ENCODE measurements around the gene ZNF311.
"Not testable (repeated sequence)": the region's sequence is repeated elsewhere in the genome, so short reads cannot be mapped to it uniquely, and the experiment has no call there.

ZNF311 gene

DNA sequence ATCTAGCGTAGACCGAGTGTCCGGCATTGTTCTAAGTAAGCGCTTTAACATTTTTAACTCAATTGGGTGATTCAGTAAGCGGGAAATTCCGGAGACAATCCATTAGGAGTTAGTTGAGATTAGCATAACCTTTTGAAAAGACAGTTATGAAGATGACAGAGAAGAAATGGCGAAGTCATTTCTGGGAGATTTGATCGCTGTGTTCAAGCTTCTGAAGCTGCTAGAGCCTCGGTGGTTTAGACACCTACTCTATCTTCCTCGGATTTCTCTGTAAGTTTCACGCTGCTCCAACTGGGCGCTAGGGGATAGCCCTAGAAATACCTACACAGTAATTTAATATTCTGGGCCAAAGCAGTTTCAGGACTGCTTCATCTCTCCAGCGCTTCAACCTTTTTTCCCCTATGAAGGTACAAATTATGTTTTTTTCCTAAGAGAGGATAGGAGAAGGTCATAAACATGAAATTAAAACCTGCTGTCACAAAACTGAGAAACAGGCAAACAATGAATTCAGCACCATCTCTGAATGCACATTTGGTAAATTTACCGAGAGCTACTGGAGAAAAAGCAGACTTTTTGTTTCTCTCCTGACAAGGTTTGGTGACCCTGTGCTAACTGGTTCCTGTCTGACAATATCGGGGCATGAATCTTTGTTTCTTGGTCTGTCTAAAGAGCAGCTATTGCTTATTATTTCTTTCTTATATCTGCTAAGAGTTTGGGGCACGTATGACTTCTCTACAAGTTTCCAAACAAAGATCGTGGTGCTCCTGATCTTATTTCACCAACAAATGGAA is 22.4 kb downstream of the ZNF311 start:
- peak; percentile 48 for DNase-seq

DNA sequence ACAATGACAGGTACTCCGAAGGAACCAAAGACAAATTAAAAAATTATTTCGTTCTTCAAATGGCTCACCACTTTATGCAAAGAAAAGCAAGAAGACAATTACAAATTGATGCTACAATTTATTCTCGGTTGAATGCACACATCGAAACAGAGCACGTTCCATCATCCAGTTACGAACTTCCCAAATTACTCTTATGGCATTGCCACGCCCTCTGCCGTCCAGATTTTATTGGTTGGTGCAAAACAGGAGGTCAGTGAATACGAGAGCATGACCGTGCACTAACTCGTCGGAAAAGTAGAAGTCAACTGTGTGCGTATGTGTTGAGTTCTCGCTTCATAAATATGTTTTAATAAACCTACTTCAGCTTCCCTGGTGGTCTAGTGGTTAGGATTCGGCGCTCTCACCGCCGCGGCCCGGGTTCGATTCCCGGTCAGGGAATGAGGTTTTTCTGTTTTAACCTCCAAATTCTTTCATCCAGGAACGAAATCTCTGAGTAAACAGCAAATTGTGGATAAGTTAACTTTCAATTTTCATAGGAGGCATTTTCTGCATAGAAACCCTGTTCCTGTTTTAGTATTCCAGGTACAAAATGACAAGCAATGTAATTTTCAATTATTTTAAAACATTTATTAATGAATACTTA is 23.2 kb downstream of the ZNF311 start:
- peak; percentile 87 for DNase-seq

DNA sequence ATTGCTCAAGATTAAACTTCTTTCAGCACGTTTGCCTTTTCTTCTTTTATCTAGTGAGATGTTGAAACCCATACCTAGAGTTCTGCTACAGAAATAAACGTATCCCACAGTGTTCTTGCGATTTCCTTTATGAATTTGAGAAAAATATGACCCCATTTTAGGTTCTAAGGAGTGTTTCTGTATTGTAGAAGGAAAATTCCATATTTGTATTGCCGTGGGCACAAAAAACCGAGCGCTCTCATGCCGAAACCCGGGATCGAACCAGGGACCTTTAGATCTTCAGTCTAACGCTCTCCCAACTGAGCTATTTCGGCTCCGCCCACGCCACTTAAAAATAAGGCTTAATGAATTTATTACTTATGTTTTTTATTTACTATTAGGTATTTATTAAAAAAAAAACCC is 23.7 kb downstream of the ZNF311 start:
- peak; percentile 88 for DNase-seq

DNA sequence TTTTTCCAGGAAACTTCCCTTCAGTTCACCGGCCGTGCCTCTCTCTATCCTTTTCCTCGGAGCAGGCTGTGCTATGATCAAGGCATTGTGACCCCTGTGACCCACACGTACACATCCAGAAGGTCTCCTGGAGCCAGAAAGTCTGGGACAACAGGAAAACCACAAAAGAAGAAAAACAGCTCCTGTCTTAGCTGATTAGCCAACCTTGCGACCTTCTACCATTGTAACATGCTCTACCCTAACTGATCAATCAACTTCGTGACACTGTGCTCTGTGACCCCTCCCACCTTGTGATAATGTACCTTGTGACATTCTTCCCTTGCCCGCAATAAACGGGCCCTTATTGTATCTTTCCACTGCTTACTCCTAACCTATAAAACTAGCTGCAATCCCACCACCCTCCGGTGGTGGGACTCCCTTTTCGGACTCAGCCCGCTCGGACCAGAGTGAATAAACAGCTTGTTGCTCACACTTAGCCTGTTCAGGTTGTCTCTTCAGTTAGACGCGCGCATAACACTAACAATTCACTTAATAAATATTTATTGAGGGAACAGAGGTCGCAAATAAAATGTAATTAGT is 24.2 kb downstream of the ZNF311 start:
- peak; percentile 70 for DNase-seq

DNA sequence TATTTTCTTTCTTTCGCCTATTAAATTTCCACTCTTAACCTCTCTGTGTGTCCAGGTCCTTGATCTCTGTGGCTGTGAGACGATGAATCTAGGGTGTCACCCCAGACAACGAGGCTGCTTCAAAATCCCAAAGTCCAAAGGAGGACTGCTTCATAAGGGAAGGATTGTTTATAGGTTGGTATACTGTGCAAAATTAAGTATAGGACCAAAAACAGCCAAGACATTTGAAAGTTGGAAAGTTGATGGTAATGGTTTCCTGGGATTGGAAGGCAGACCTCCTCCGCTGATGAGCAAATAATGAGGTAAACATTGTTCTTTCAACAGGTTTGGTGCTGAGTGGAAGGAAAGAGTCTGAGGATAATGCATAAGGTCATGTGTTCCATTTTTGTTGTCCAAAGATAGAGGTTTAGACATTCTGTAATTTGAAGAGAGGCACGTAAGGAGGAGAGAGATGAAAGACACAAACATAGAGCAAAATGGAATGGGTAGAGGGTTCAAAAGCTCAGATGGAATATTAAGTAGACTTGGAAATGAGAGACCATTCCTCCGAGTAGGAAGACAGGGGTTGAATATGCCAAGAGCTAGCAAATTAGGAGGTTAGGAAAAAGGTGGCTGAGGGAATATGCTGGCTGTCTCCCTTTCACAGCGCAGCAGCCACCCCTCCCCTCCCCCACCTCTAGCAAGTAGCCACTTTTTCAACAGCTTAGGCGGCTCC is 24.8 kb downstream of the ZNF311 start:
- DNase-seq: peak; percentile 8

DNA sequence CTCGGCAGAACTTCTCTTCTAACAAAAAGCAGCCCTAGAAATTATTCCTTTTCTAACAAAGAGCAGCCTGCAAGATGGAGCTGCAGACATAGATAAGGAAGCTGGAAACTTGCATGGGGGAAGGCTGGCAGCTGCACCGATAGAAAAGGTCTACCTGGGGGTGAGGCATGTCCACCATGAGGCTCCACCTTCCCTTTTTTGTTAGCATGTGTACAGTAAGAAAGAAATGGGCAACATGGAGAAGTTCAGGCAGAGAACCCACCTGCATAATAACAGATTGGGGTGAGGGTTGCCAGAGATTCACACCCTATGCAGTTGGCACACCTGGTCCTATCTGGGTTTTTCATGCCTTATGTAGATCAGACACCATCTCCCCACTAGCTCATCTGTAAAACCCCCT is 25.4 kb downstream of the ZNF311 start:
- no peak for DNase-seq

DNA sequence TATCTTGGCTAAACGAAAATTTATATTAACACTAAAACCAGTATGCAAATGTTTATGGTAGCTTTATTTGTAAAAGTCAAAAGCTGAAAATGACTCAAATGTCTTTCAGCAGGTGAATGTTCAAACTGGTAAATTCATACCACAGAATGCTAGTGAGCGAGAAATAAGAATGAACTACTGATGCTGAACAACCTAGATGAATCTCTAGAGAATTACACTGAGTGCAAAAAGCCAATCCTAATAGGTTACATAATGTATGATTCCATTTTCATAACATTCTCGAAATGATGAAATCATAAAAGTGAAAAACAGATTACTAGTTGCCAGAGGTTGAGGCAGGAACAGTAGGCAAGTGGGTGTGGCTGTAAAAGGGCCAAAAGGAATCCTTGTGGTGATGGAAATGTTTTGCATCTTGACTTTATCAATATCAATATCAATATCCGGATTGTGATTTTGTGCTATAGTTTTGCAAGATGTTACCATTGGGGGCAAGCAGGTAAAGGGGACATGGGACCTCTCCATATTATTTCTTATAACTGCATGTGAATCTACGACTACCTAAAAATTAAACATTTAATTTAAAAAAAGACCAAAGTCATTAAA is 26.1 kb downstream of the ZNF311 start:
- DNase-seq: no peak

DNA sequence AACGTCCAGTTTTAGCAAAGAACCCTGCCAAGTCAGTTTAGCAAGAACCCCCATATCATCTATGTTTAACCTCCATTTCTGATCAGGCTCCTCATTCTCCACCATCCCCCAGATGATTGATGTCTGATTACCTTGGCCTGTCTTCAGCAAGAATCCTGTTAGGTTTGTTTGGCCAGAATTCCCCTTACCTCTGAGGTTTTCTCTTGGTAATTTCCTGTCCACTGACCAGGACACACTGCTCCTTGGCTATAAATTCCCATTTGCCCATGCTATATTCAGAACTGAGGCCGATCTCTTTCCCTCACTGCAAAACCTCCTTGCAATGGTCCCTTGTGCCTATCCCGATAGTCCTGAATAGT is 27.0 kb downstream of the ZNF311 start:
- no peak for DNase-seq

DNA sequence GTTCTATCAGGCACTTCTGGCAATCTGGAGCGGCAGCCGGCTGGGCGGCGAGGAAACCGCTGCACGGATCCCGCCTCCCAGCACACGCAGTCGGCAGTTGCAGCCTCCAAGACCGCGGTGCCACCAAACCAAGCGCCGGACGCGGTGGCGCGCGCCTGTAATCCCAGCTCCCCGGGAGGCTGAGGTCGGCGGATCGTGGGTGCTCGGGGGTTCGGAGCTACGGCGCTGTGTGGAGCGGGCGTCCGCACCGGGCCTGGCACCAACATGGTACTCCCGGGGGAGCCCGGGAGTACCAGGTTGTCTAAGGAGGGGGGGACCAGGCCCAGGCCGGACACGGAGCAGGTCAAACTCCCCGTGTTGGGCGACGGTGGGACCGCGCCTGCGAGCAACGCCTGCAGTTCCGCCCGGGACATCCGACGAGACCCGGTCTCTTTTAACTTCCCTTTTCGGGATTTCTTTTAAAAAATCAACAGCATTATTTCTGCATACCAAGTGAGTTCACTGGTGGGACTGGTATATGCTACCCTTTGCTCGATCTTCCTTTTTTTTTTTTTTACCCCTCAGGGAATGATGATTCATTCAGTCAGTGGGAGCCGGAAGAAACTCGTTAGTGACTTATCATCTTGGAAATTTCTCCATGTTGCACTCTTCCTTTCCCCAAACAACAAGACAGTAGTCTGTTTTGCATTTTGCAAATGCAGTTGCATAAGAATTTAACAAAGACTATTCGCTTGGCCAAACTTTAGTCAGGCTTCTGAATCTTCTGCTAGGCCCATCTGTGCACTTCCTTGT is 27.6 kb downstream of the ZNF311 start:
- DNase-seq: peak; percentile 55

DNA sequence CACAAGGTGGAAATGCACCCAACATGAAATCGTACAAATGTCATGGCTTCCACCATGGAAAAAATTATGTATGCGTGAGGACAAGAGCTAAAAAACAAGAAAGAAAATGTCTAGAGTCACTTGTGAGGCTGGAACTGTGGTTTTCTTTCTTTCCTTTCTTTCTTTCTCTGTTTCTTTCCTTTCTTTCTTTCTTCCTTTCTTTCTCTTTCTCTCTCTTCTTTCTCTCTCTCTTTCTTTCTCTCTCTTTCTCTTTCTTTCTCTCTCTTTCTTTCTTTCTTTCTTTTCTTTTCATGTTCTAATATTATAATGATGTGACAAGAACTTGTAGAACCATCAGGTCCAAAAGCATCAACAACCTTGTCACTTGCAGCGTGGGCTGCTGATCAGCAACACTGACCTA is 28.4 kb downstream of the ZNF311 start:
- DNase-seq: no peak

DNA sequence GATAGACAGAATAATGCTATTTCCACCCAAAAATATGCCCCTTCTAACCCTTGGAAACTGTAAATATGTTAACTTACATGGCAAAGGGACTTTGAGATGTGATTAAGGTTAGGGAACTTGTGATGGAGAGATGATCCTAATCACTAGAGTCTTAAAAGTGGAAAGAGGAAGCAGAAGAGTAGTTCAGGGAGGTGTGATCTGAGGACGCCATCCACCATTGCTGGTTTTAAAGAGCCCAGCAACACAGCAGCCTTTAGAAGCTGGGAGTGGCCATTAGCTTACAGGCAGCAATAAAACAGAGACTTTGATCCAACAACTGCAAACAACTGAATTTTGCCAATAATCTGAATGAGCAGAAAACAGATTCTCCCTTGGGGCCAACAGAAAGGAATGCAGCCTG is 30.6 kb downstream of the ZNF311 start:
- no peak for DNase-seq

DNA sequence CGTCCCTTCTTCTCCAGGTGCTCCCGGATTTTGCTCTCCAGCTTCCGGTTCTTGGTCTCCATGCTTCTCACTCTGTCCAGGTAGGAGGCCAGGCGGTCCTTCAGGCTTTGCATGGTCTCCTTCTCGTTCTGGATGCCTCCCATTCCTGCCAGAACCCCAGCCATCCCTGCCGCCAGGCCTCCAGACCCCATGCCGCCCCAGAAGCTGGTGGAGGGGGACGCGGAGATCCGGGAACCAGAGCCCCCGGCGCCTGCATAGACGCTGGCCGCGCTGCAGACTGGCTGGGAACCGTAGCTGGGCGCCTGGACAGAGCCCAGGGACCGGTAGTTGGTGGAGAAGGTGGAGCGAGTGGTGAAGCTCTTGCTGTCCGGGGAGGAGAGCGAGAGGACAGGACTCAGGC is 35.1 kb downstream of the ZNF311 start:
- DNase-seq: not testable (repeated sequence)

DNA sequence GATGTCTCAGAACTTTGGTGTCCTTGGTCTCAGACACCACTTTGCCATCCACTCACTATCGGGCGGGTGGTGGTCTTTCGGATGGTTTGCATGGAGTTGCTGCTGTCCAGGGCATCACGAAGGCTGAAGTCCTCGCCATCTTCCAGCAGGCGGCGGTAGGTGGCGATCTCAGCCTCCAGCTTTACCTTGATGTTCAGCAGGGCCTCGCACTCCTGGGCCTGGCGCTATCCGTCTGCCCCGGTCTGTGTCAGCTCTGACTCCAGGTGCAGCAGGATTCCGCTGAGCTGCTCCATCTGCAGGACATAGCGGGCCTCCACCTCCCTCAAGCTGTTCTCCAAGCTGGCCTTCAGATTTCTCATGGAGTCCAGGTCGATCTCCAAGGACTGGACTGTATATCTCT is 36.0 kb downstream of the ZNF311 start:
- no peak for DNase-seq

DNA sequence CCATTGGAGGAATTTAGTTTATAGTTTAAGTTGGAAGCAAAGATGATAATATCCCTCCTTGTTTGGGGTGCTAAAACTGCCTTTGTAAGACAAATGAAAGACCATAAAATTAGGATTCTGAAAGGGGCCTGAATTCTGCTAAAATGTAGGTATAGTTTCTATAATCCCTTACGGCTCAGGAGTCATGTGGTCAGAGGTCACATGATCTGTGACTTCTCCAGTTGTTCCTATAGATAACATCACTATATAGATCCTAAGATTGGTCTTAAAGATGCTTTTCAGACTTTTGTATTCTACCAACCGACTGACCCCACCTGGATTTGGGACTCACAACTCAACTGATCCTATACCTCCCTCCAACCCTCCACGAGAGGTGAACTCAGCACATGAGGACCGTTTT is 36.6 kb downstream of the ZNF311 start:
- no peak for DNase-seq

DNA sequence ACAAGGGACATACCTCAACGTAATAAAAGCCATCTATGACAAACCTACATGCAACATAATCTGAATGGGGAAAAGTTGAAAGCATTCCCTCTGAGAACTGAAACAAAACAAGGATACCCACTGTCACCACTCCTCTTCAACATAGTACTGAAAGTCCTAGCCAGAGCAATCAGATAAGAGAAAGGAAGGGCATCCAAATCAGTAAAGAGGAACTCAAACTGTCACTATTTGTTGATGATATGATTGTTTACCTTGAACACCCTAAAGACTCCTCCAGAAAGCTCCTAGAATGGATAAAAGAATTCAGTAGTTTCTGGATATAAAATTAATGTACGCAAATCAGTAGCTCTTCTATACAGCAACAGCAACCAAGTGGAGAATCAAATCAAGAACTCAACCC is 39.4 kb downstream of the ZNF311 start:
- DNase-seq: no peak

DNA sequence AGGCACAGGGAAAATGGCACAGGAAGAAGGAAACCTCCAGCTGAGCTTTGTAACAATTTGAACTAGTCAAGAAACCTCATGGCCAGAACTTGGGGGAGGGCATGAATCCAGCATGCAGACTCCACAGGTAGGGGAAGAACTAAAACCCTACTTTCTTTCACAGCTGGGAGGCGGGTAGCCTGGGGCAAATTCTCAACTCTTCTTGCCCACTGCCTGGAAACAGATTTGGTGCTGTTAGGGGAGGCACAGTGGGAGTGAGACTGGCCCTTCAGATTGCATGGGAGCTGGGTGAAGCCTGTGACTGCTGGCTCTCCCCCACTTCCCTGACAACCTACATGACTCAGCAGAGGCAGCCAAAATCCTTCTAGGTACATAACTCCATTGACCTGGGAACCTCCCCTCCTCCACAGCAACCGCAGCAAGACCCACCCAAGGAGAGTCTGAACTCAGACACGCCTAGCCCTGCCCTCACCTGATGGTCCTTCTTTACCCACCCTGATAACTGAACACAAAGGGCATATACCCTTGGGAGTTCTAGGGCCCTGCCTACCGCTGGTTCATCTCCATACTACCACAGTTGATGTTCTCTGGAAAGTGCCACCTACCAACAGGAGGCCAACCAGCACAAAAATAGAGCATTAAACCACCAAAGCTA is 44.1 kb downstream of the ZNF311 start:
- DNase-seq: no peak

DNA sequence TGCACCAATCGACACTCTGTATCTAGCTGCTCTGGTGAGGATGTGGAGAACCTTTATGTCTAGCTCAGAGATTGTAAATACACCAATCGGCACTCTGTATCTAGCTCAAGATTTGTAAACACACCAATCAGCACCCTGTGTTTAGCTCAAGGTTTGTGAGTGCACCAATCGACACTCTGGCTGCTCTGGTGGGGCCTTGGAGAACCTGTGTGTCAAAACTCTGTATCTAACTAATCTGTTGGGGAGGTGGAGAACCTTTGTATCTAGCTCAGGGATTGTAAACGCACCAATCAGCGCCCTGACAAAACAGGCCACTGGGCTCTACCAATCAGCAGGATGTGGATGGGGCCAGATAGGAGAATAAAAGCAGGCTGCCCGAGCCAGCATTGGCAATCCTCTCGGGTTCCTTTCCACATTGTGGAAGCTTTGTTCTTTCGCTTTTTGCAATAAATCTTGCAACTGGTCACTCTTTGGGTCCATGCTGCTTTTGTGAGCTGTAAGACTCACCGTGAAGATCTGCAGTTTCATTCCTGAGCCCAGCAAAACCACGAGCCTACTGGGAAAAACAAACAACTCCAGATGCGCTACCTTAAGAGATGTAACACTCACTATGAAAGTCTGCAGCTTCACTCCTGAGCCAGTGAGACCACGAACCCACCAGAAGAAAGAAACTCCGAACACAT is 46.4 kb downstream of the ZNF311 start:
- DNase-seq: not testable (repeated sequence)

DNA sequence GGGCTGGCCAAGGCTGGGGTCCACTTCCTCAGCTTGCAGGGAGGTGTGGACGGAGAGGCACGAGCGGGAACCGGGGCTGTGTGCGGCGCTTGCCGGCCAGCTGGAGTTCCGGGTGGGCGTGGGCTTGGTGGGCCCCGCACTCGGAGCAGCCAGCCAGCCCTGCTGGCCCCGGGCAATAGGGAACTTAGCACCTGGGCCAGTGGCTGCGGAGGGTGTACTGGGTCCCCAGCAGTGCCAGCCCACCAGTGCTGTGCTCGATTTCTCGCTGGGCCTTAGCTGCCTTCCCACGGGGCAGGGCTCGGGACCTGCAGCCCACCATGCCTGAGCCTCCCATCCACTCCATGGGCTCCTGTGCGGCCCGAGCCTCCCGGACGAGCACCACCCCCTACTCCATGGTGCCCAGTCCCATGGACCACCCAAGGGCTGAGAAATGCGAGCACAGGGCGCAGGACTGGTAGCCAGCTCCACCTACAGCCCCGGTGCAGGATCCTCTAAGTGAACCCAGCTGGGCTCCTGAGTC is 47.3 kb downstream of the ZNF311 start:
- DNase-seq: not testable (repeated sequence)

DNA sequence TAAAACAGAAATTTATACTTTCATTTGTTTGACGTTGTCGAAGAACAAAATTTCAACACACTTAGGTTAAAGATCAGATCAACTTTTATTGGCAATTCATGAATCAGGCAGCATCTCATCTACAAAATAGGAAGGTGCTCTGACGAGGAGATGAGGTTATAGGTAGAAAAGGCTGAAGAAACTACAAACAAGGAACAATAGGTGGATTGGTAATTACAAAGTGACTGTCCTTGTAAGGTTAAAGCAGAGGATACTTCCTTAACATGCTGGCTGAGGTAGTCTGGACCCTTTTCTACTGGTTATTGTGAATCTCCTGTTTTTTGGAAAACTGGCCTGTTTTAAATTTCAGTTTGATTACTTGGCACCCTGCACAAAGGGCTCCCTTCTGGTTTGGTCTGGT is 48.8 kb downstream of the ZNF311 start:
- DNase-seq: no peak

DNA sequence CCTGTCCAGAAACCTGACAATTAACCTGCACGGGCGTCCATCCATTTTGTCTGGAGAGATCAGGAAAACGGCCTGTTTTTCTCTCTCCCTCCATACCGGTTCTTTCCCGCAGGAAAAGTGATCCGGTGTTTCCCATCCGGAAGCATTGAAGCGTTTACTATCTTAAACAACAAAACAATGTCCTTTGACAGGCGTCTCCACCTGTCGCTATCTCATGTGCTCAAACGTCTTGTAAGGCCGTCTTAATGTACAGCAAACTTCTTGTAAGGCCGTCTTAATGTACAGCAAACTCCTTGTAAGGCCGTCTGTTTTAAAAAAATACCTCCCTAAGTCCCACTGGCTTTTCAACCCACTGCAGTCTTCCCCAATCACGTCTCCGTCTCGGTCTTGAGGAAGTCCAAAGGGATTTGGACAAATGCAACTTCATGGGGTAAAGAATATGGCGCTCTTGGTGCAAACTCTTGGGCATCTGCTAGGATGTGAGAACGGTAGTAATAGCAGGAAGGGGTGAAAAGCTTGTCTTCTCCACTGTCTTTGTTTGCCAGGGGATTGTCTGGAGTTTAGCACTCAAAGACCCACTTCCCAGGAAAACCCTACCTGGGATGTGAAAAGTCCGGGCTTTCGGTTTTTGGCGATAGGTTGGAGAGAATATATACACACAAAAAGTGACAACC is 51.4 kb downstream of the ZNF311 start:
- peak; percentile 13 for DNase-seq
